ENCODE results near the gene HNRNPCL4. TPM values are rescaled to one million over a fixed set of nuclear protein-coding genes. Genes with fewer than 3 reads are reported as not detected.
"Not testable (repeated sequence)": the region's sequence is repeated elsewhere in the genome, so short reads cannot be mapped to it uniquely, and the experiment has no call there.

Gene HNRNPCL4
- total RNA-seq (not detected), total RNA-seq (0 to 0.09 (median 0) reads per million in 29 experiments)
- not detected for total RNA-seq (2013)

- ATAC-seq (replicated peaks in 1 of 4); DNase-seq; H3K4me1 ChIP-seq (ENCODE audit: control insufficient read depth in 1 of 2, extremely low read depth in 1 of 2, insufficient read depth in 2 of 2, low read length in 2 of 2); H3K27ac Mint-ChIP-seq; H3K36me3 Mint-ChIP-seq; CTCF ChIA-PET; H3K27me3 Mint-ChIP-seq; H3K36me3 ChIP-seq (ENCODE audit: control insufficient read depth in 2 of 2, extremely low read depth in 1 of 2, insufficient read depth in 1 of 2, low read length in 1 of 2); H3K4me1 Mint-ChIP-seq; H3K9me3 ChIP-seq; H3K4me3 ChIP-seq (ENCODE audit: control insufficient read depth in 1 of 2, extremely low read depth in 1 of 2, low read length in 1 of 2); H3K27me3 ChIP-seq (replicated peaks in 1 of 2; ENCODE audit: control insufficient read depth in 2 of 2, extremely low read depth in 1 of 2, insufficient read depth in 2 of 2, low read length in 1 of 2); H3K9me3 Mint-ChIP-seq; H3K27ac ChIP-seq (ENCODE audit: low read length); POLR2A ChIA-PET; H3K4me3 Mint-ChIP-seq: not testable (repeated sequence)
- no CpG with 5 or more reads among the region's 8 CpGs for WGBS (ENCODE audit: insufficient coverage)
Measured at GRCh38 chr1:13165531-13165930, at the start of gene HNRNPCL4. Gene HNRNPCL4 (minus strand): TSS chr1:13165631. CDS start chr1:13165467, 164 bp downstream.

DNA sequence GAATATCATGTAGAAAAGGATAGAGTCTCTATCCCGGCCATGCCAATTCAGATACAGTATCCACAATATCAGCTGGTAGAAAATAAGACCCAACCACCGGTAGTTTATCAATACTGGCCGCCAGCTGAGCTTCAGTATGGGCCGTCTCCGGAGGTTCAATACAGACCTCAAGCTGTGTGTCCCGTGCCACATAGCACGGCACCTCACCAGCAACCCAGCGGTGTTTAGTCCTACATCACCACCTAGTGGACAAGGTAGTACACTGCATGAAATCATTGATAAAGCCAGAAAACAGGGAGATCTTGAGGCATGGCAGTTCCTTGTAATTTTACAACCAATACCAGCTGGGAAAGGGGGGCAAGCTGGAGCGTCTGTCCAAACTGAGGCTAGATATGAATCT, 43.3 kb upstream of the HNRNPCL4 start:
- no CpG with 5 or more reads among the region's 9 CpGs for WGBS (ENCODE audit: insufficient coverage)
- H3K4me3 Mint-ChIP-seq; H3K4me1 ChIP-seq (ENCODE audit: control insufficient read depth in 1 of 2, extremely low read depth in 1 of 2, insufficient read depth in 2 of 2, low read length in 2 of 2); H3K36me3 ChIP-seq (ENCODE audit: control insufficient read depth in 2 of 2, extremely low read depth in 1 of 2, insufficient read depth in 1 of 2, low read length in 1 of 2); H3K27ac ChIP-seq (ENCODE audit: low read length); H3K4me1 Mint-ChIP-seq; H3K27ac Mint-ChIP-seq; POLR2A ChIA-PET; H3K27me3 ChIP-seq (replicated peaks in 1 of 2; ENCODE audit: control insufficient read depth in 2 of 2, extremely low read depth in 1 of 2, insufficient read depth in 2 of 2, low read length in 1 of 2); H3K9me3 Mint-ChIP-seq; H3K4me3 ChIP-seq (ENCODE audit: control insufficient read depth in 1 of 2, extremely low read depth in 1 of 2, low read length in 1 of 2); DNase-seq; ATAC-seq (replicated peaks in 1 of 4); H3K27me3 Mint-ChIP-seq; H3K9me3 ChIP-seq; H3K36me3 Mint-ChIP-seq; CTCF ChIA-PET: not testable (repeated sequence)

DNA sequence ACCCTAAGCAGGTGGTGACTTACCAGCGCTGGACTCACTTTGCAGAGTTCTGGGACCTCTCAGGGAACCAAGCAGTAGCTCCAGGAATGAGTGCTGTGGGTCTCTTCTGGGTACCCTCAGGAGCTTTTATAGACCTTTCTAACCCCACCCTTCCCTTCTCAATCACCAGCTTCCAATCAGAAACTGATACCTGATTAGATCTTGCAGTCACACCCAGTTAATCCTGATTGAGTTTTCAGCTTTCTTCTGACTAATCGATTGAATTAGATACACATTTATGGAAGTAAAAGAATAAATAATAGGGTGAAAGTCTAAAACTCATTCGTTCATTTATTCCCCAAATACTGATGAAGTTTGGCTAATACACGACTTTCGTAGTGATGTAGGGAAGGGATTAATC, 35.9 kb upstream of the HNRNPCL4 start, which contains the start of gene PRAMEF13:
TSS of gene PRAMEF13 (minus strand) at position 101 of the 400 bp plus-strand sequence. CDS start 1,820 bp downstream, outside the sequence.
- ATAC-seq (replicated peaks in 1 of 4); H3K4me1 ChIP-seq (ENCODE audit: control insufficient read depth in 1 of 2, extremely low read depth in 1 of 2, insufficient read depth in 2 of 2, low read length in 2 of 2); H3K9me3 ChIP-seq; H3K36me3 ChIP-seq (ENCODE audit: control insufficient read depth in 2 of 2, extremely low read depth in 1 of 2, insufficient read depth in 1 of 2, low read length in 1 of 2); H3K9me3 Mint-ChIP-seq; H3K27me3 ChIP-seq (replicated peaks in 1 of 2; ENCODE audit: control insufficient read depth in 2 of 2, extremely low read depth in 1 of 2, insufficient read depth in 2 of 2, low read length in 1 of 2); POLR2A ChIA-PET; DNase-seq; H3K27ac ChIP-seq (ENCODE audit: low read length); H3K4me1 Mint-ChIP-seq; H3K4me3 Mint-ChIP-seq; H3K36me3 Mint-ChIP-seq; H3K27ac Mint-ChIP-seq; H3K4me3 ChIP-seq (ENCODE audit: control insufficient read depth in 1 of 2, extremely low read depth in 1 of 2, low read length in 1 of 2); H3K27me3 Mint-ChIP-seq; CTCF ChIA-PET: not testable (repeated sequence)
- WGBS (ENCODE audit: insufficient coverage), result no CpG with 5 or more reads among the region's 5 CpGs

GRCh38 chr1:13171548-13171947, 6.1 kb upstream of the HNRNPCL4 start, which contains the start of gene PRAMEF9:
Gene PRAMEF9 (plus strand): TSS chr1:13171848. CDS start chr1:13175281, 3,433 bp downstream.
- ATAC-seq (replicated peaks in 1 of 4); POLR2A ChIA-PET: not testable (repeated sequence)
- WGBS (ENCODE audit: insufficient coverage), result no CpG with 5 or more reads among the region's 2 CpGs

GRCh38 chr1:13155909-13156308, 9.5 kb downstream of the HNRNPCL4 start, which contains the start of gene PRAMEF26:
Gene PRAMEF26 (minus strand): TSS chr1:13156009. CDS start chr1:13153095, 2,914 bp downstream.
- CTCF ChIA-PET; H3K4me3 ChIP-seq (ENCODE audit: control insufficient read depth in 1 of 2, extremely low read depth in 1 of 2, low read length in 1 of 2); ATAC-seq (replicated peaks in 1 of 4); H3K4me3 Mint-ChIP-seq; H3K36me3 ChIP-seq (ENCODE audit: control insufficient read depth in 2 of 2, extremely low read depth in 1 of 2, insufficient read depth in 1 of 2, low read length in 1 of 2); H3K27me3 Mint-ChIP-seq; H3K27ac ChIP-seq (ENCODE audit: low read length); H3K36me3 Mint-ChIP-seq; H3K9me3 Mint-ChIP-seq; H3K27ac Mint-ChIP-seq; POLR2A ChIA-PET; H3K4me1 ChIP-seq (ENCODE audit: control insufficient read depth in 1 of 2, extremely low read depth in 1 of 2, insufficient read depth in 2 of 2, low read length in 2 of 2); H3K4me1 Mint-ChIP-seq; DNase-seq; H3K27me3 ChIP-seq (replicated peaks in 1 of 2; ENCODE audit: control insufficient read depth in 2 of 2, extremely low read depth in 1 of 2, insufficient read depth in 2 of 2, low read length in 1 of 2); H3K9me3 ChIP-seq: not testable (repeated sequence)
- WGBS (ENCODE audit: insufficient coverage), result no CpG with 5 or more reads among the region's 5 CpGs

More at GRCh38 chr1:13171548-13171947, 6.1 kb upstream of the HNRNPCL4 start, which contains the start of gene PRAMEF9:
- H3K4me3 ChIP-seq (ENCODE audit: control insufficient read depth in 1 of 2, extremely low read depth in 1 of 2, low read length in 1 of 2); H3K27me3 Mint-ChIP-seq; H3K4me1 Mint-ChIP-seq; H3K4me3 Mint-ChIP-seq; H3K27ac Mint-ChIP-seq; H3K36me3 Mint-ChIP-seq; CTCF ChIA-PET; H3K9me3 Mint-ChIP-seq; H3K27ac ChIP-seq (ENCODE audit: low read length); H3K36me3 ChIP-seq (ENCODE audit: control insufficient read depth in 2 of 2, extremely low read depth in 1 of 2, insufficient read depth in 1 of 2, low read length in 1 of 2); H3K9me3 ChIP-seq; H3K4me1 ChIP-seq (ENCODE audit: control insufficient read depth in 1 of 2, extremely low read depth in 1 of 2, insufficient read depth in 2 of 2, low read length in 2 of 2); H3K27me3 ChIP-seq (replicated peaks in 1 of 2; ENCODE audit: control insufficient read depth in 2 of 2, extremely low read depth in 1 of 2, insufficient read depth in 2 of 2, low read length in 1 of 2); DNase-seq: not testable (repeated sequence)

GRCh38 chr1:13116754-13117153, 48.7 kb downstream of the HNRNPCL4 start, which contains the start of gene HNRNPCL2:
Gene HNRNPCL2 (minus strand): TSS chr1:13116854. CDS start chr1:13116400, 454 bp downstream.
- H3K36me3 ChIP-seq (ENCODE audit: control insufficient read depth in 2 of 2, extremely low read depth in 1 of 2, insufficient read depth in 1 of 2, low read length in 1 of 2); CTCF ChIA-PET; H3K4me1 ChIP-seq (ENCODE audit: control insufficient read depth in 1 of 2, extremely low read depth in 1 of 2, insufficient read depth in 2 of 2, low read length in 2 of 2); DNase-seq; H3K4me1 Mint-ChIP-seq; H3K4me3 Mint-ChIP-seq; H3K4me3 ChIP-seq (ENCODE audit: control insufficient read depth in 1 of 2, extremely low read depth in 1 of 2, low read length in 1 of 2); POLR2A ChIA-PET; H3K9me3 Mint-ChIP-seq; H3K36me3 Mint-ChIP-seq; H3K27me3 ChIP-seq (replicated peaks in 1 of 2; ENCODE audit: control insufficient read depth in 2 of 2, extremely low read depth in 1 of 2, insufficient read depth in 2 of 2, low read length in 1 of 2); H3K27ac Mint-ChIP-seq; ATAC-seq (replicated peaks in 1 of 4); H3K9me3 ChIP-seq; H3K27ac ChIP-seq (ENCODE audit: low read length): not testable (repeated sequence)
- no CpG with 5 or more reads among the region's 6 CpGs for WGBS (ENCODE audit: insufficient coverage)
- peaks cover 5 to 11% of the 10 kb centered on the region in 2 donors for H3K27me3 Mint-ChIP-seq
